BLaER1 (cell line): Measurements from ENCODE around the gene HBG2.

Experiments used
- H3K27ac ChIP-seq: shearing (Covaris generic); formaldehyde crosslinking; 2 replicates; pipeline ENCODE4 v1.8.1; 2022
- H3K27me3 ChIP-seq: shearing (Covaris generic); formaldehyde crosslinking; 2 replicates; pipeline ENCODE4 v1.8.1; 2022
- H3K36me3 ChIP-seq: shearing (Covaris generic); formaldehyde crosslinking; 2 replicates; pipeline ENCODE4 v1.8.1; 2022
- H3K4me1 ChIP-seq: shearing (Covaris generic); formaldehyde crosslinking; 2 replicates; pipeline ENCODE4 v1.8.1; 2022
- H3K4me2 ChIP-seq: shearing (Covaris generic); formaldehyde crosslinking; 2 replicates; pipeline ENCODE4 v1.8.1; 2022
- H3K4me3 ChIP-seq: shearing (Covaris generic); formaldehyde crosslinking; 2 replicates; pipeline ENCODE4 v1.8.1; 2022
- H3K9ac ChIP-seq: shearing (Covaris generic); formaldehyde crosslinking; 2 replicates; pipeline ENCODE4 v1.8.1; 2022
- H3K9me3 ChIP-seq: shearing (Covaris generic); formaldehyde crosslinking; 2 replicates; pipeline ENCODE4 v1.8.1; 2022
- H4K20me1 ChIP-seq: shearing (Covaris generic); formaldehyde crosslinking; 2 replicates; pipeline ENCODE4 v1.8.1; 2022
- Cebpa-rat ChIP-seq: shearing (Covaris generic); IDR thresholded peaks from 2 replicates; pipeline ENCODE4 v1.8.1; 2022

Gene HBG2

DNA sequence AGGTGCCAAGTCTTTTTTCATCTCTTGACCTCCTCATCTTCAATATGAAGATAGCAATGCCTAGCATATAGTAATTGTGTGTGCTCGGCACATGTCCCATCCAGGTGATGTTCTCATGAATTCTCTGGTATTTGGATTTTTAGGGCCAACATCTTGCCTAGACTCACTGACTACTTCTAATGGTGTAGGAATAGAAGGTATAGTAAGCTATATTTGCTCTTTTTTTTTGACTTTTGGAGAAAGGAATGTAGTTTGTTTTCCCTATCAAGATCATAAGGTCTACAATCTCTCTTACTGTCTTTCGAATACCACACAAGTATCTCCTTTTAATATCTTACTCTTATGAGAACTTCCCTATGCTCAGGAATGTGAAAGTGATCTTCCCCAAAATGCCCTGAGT is 23.5 kb downstream of the HBG2 start:
- no peak overlapping the region for H3K4me2 ChIP-seq
- no peaks in the 10 kb centered on the region for H3K27me3 ChIP-seq
- TF ChIP-seq Cebpa-rat = no peak
- H3K27ac ChIP-seq = no peak overlapping the region
- no peaks in the 10 kb centered on the region for H3K9me3 ChIP-seq
- H3K4me3 ChIP-seq = no peak overlapping the region
- H4K20me1 ChIP-seq = no peaks in the 10 kb centered on the region
- no peaks in the 10 kb centered on the region for H3K36me3 ChIP-seq
- H3K9ac ChIP-seq = no peak overlapping the region
- H3K4me1 ChIP-seq = peaks cover 11% of the 10 kb centered on the region

DNA sequence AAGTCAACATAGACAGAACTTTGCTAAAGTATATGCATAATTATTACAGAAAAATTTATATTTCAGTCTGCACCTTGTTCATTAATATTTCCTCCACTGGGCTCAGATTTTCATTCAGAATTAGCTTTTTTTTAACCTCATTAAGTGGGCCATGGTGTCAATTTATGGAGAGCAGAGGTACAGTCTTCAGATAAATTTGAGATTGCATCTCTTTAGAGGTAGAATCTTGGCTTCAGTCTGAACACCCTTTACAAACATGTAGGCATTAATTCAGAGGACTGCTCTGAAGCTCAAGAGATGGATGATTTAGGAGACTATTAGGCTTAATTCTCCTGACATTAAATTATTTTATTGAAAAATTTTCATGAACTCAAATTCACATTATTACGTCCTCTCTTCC is 24.3 kb downstream of the HBG2 start:
- H3K27me3 ChIP-seq = no peaks in the 10 kb centered on the region
- no peaks in the 10 kb centered on the region for H4K20me1 ChIP-seq
- H3K27ac ChIP-seq = no peak overlapping the region
- no peaks in the 10 kb centered on the region for H3K36me3 ChIP-seq
- TF ChIP-seq Cebpa-rat = no peak
- no peak overlapping the region for H3K4me3 ChIP-seq
- H3K9me3 ChIP-seq = no peaks in the 10 kb centered on the region
- peaks cover 11% of the 10 kb centered on the region for H3K4me1 ChIP-seq
- no peak overlapping the region for H3K4me2 ChIP-seq
- H3K9ac ChIP-seq = no peak overlapping the region

DNA sequence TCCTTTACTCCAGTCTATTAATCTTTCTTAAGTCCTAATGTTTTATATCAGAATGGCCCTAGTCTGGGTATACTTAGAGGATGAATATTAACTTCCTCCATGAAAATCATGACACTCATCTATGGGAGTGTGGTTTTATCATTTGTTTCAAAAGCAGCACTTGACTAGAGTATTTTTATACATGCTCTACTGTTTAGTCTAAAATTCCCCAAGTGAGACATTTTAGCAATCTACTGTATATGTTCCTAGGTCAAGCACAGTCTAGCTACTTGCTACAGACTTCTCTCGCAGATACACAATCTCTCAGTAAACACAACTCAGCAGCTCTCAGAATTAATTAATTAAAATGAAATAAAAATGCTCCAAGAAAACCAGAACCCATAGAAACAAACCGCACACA is 24.8 kb downstream of the HBG2 start:
- Histone ChIP-seq H3K4me3 (no peak overlapping the region), H3K4me2 (no peak overlapping the region), H3K4me1 (peaks cover 11% of the 10 kb centered on the region), H3K27ac (no peak overlapping the region), H4K20me1 (no peaks in the 10 kb centered on the region), H3K9me3 (no peaks in the 10 kb centered on the region), H3K27me3 (no peaks in the 10 kb centered on the region), H3K9ac (no peak overlapping the region), H3K36me3 (no peaks in the 10 kb centered on the region)
- TF ChIP-seq Cebpa-rat = no peak

DNA sequence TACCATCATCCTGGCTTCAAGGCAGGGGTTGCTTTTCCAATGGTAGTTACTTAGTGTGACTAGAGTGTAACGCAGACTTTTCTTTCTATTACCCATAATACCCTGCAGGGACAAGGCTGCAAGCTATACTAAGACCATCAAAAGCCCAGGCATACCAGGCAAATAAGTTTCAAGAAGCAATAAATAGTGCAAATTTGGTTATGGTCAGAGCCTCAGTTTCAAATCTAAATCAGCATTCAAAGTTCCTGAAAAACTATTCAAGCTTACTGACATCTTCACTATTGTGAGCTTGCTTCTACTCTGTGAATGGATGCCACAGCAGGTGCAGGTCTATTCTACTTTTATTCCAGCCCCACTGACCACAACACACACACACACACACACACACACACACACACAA is 25.2 kb downstream of the HBG2 start:
- Histone ChIP-seq H3K9ac (no peak overlapping the region), H3K27ac (no peak overlapping the region), H3K27me3 (no peaks in the 10 kb centered on the region), H3K36me3 (no peaks in the 10 kb centered on the region), H3K9me3 (no peaks in the 10 kb centered on the region), H3K4me2 (no peak overlapping the region), H3K4me1 (peaks cover 7% of the 10 kb centered on the region), H4K20me1 (no peaks in the 10 kb centered on the region), H3K4me3 (no peak overlapping the region)
- TF ChIP-seq Cebpa-rat = no peak

DNA sequence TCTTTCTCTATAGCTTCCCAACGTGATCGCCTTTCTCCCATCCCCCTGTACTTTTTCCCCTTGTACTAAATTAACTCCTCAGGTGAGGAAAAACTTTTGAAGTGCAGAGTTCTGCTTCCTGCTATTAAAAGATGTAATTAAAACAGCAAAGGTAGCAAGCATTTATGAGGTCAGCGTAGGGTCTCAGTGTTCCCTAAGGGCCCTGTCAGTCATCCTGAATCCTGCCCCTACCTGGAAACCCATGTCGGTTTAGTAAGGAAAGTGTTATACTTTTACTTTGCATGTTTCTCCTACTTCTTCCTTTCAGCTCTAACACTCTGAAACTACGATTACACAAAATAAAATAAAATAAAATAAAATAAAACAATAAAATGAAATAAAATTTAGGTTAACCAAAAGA is 26.5 kb downstream of the HBG2 start:
- Histone ChIP-seq H3K27ac (no peak overlapping the region), H3K27me3 (no peaks in the 10 kb centered on the region), H3K4me1 (no peaks in the 10 kb centered on the region), H3K36me3 (no peaks in the 10 kb centered on the region), H3K4me2 (no peak overlapping the region), H3K9ac (no peak overlapping the region), H3K9me3 (no peaks in the 10 kb centered on the region), H4K20me1 (no peaks in the 10 kb centered on the region), H3K4me3 (no peak overlapping the region)
- no peak for TF ChIP-seq Cebpa-rat

DNA sequence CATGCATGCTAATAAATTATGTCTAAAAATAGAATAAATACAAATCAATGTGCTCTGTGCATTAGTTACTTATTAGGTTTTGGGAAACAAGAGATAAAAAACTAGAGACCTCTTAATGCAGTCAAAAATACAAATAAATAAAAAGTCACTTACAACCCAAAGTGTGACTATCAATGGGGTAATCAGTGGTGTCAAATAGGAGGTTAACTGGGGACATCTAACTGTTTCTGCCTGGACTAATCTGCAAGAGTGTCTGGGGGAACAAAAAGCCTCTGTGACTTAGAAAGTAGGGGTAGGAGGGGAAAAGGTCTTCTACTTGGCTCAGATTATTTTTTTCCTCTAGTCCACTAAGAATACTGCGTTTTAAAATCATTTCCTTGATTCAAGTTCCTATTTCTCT is 26.9 kb downstream of the HBG2 start:
- Histone ChIP-seq H3K9ac (no peak overlapping the region), H3K36me3 (no peaks in the 10 kb centered on the region), H3K27me3 (no peaks in the 10 kb centered on the region), H3K9me3 (no peaks in the 10 kb centered on the region), H3K4me1 (no peaks in the 10 kb centered on the region), H3K4me3 (no peak overlapping the region), H4K20me1 (no peaks in the 10 kb centered on the region), H3K27ac (no peak overlapping the region), H3K4me2 (no peak overlapping the region)
- TF ChIP-seq Cebpa-rat = no peak

DNA sequence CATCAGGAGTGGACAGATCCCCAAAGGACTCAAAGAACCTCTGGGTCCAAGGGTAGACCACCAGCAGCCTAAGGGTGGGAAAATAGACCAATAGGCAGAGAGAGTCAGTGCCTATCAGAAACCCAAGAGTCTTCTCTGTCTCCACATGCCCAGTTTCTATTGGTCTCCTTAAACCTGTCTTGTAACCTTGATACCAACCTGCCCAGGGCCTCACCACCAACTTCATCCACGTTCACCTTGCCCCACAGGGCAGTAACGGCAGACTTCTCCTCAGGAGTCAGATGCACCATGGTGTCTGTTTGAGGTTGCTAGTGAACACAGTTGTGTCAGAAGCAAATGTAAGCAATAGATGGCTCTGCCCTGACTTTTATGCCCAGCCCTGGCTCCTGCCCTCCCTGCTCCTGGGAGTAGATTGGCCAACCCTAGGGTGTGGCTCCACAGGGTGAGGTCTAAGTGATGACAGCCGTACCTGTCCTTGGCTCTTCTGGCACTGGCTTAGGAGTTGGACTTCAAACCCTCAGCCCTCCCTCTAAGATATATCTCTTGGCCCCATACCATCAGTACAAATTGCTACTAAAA is 27.8 kb downstream of the HBG2 start, which contains the start of gene HBB:
Gene HBB, minus strand, starts transcription at position 340 of the 579 bp plus-strand sequence. Its CDS starts 50 bp downstream, at position 290.
- Histone ChIP-seq H4K20me1 (no peaks in the 10 kb centered on the region), H3K36me3 (no peaks in the 10 kb centered on the region), H3K27ac (no peak within 1 kb of the TSS), H3K4me1 (no peaks in the 10 kb centered on the region), H3K4me3 (no peak within 1 kb of the TSS), H3K4me2 (no peak within 1 kb of the TSS), H3K9me3 (no peaks in the 10 kb centered on the region), H3K9ac (no peak within 1 kb of the TSS), H3K27me3 (no peaks in the 10 kb centered on the region)
- TF ChIP-seq Cebpa-rat = no peak

DNA sequence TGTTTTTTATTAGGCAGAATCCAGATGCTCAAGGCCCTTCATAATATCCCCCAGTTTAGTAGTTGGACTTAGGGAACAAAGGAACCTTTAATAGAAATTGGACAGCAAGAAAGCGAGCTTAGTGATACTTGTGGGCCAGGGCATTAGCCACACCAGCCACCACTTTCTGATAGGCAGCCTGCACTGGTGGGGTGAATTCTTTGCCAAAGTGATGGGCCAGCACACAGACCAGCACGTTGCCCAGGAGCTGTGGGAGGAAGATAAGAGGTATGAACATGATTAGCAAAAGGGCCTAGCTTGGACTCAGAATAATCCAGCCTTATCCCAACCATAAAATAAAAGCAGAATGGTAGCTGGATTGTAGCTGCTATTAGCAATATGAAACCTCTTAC is 29.1 kb downstream of the HBG2 start:
- H3K27ac ChIP-seq = no peak overlapping the region
- no peaks in the 10 kb centered on the region for H3K27me3 ChIP-seq
- no peaks in the 10 kb centered on the region for H3K9me3 ChIP-seq
- no peak overlapping the region for H3K4me3 ChIP-seq
- H3K36me3 ChIP-seq = no peaks in the 10 kb centered on the region
- no peak overlapping the region for H3K9ac ChIP-seq
- no peak overlapping the region for H3K4me2 ChIP-seq
- no peaks in the 10 kb centered on the region for H3K4me1 ChIP-seq
- TF ChIP-seq Cebpa-rat = no peak
- no peaks in the 10 kb centered on the region for H4K20me1 ChIP-seq

DNA sequence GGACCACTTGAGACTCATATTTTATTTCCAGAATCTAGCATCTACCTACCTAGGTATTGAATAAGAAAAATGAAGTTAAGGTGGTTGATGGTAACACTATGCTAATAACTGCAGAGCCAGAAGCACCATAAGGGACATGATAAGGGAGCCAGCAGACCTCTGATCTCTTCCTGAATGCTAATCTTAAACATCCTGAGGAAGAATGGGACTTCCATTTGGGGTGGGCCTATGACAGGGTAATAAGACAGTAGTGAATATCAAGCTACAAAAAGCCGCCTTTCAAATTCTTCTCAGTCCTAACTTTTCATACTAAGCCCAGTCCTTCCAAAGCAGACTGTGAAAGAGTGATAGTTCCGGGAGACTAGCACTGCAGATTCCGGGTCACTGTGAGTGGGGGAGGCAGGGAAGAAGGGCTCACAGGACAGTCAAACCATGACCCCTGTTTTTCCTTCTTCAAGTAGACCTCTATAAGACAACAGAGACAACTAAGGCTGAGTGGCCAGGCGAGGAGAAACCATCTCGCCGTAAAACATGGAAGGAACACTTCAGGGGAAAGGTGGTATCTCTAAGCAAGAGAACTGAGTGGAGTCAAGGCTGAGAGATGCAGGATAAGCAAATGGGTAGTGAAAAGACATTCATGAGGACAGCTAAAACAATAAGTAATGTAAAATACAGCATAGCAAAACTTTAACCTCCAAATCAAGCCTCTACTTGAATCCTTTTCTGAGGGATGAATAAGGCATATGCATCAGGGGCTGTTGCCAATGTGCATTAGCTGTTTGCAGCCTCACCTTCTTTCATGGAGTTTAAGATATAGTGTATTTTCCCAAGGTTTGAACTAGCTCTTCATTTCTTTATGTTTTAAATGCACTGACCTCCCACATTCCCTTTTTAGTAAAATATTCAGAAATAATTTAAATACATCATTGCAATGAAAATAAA is 29.8 kb downstream of the HBG2 start:
- Histone ChIP-seq H3K4me3 (no peak overlapping the region), H3K9me3 (no peaks in the 10 kb centered on the region), H3K36me3 (no peaks in the 10 kb centered on the region), H4K20me1 (no peaks in the 10 kb centered on the region), H3K27ac (no peak overlapping the region), H3K9ac (no peak overlapping the region), H3K4me2 (no peak overlapping the region), H3K4me1 (no peaks in the 10 kb centered on the region), H3K27me3 (no peaks in the 10 kb centered on the region)
- no peak for TF ChIP-seq Cebpa-rat

DNA sequence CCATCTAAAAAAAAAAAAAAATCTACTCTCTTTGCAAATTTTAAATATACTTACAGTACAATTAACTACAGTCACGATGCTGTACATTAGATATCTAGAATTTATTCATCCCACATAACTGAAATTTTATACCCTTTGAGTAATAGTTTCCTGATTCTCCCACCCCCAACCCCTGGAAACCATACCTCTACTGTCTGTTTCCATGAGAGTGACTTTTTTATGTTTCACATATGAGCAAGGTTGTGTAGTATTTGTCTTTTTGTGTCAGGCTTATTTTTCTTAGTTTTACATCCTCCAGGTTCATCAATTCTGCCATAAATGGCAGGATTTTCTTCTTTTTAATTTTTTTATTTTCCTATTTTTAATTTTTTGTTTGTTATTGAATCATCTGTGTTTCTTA is 30.9 kb downstream of the HBG2 start:
- no peak overlapping the region for H3K4me2 ChIP-seq
- TF ChIP-seq Cebpa-rat = no peak
- no peaks in the 10 kb centered on the region for H3K4me1 ChIP-seq

More for the DNA sequence above, 30.9 kb downstream of the HBG2 start:
- H3K36me3 ChIP-seq = no peaks in the 10 kb centered on the region
- no peak overlapping the region for H3K9ac ChIP-seq
- no peak overlapping the region for H3K4me3 ChIP-seq
- H3K27ac ChIP-seq = no peak overlapping the region
- H3K9me3 ChIP-seq = no peaks in the 10 kb centered on the region
- no peaks in the 10 kb centered on the region for H4K20me1 ChIP-seq
- no peaks in the 10 kb centered on the region for H3K27me3 ChIP-seq
